HG03103 (cell line): ENCODE measurements around the gene BARX1.
"Not testable (repeated sequence)": the region's sequence is repeated elsewhere in the genome, so short reads cannot be mapped to it uniquely, and the experiment has no call there.

ENCODE experiments used
- ATAC-seq: cut with Tn5 transposase; IDR thresholded peaks from one replicate; pipeline ENCODE4 v1.9.1; 2021; ENCODE audit warnings: low read depth; ENCODE audit not compliant: unreplicated experiment

BARX1 gene

DNA sequence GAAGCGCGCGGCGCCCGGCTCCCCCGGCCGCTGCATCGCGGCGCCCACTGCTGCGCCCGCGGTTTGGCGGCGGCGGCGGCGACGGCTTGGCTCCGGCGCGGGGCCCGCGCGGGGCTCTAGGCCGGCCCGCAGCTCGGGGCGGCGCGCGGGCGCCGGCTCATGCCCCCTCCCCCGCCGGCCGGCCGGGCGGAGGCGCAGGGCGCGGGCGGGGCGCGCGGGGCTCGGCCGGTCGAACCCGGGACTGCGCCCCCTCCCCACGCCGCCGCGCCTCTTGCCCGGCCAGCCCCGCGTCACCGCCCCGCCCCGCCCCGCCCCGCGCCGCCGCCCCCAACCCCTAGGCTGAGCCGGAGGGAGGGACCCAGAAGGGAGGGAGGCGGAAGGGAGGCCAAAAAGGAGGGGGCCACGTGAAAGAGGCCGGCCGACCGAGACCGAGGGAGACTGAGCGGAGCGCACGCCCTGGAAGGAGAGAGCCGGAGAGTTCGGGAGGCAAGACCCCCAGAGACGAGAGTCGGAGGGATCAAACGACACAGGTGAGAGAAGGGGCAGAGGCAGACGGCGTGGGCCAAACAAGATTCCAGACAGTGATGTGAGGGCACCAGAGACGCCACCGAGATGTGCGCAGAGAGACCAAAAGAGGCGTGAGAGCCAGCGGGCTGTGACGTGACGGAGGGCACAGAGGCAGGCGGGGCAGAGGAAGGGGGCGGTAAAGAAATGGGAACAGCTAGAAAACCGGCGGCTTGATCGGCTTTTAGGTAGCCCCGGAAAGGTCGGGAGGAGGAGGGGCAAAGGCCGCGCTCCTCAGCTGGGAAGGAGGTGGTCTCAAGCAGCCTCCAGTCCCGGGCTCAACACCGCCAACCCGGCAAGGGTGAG is at the start of gene BARX1:
Gene BARX1 (minus strand): TSS at position 245 of the 870 bp plus-strand sequence. CDS start 209 bp downstream, at position 36.
- ATAC-seq, result no peak

DNA sequence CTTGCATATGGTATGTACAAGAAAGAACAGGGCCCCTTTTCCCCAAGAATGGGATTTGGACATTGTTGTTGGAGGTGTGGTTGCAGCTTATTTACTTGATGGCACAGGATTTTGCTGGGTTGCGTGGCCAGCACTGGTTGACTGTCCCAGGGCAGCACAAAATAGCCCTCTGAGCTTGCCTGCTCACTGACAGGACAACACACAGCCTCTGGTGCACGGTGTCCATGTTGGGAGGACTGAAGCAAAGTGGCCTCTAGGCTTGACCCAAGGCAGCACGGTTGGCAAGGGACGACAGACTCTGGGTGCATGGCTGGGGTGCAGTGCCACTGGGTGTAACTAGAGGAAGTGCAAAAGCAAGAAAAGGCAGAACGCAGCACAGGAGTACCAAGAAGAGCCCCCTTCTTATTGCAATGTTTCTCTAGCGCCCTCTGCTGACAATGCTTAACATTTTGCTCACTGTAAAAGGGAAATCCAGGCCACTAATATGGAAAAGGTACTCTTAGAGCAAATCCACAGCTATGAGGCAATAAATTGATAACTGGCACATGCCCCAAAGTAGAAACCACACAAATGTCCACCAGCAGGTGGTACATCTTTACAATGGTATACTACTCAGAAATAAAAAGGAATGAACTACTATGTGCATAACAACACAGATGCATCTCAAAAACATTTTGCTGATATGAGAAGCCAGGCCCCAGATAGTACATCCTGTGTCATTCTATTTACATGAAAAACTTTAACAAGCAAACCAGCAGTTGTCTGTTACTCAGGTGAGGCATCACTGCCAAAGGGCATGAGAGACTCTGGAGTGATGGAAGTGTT is 47.4 kb upstream of the BARX1 start:
- ATAC-seq, result no peak

- ATAC-seq, result no peak
Observed at GRCh38 chr9:93996863-93997262, 41.7 kb upstream of the BARX1 start.

- ATAC-seq, result no peak
Observed at GRCh38 chr9:93996367-93996766, 41.2 kb upstream of the BARX1 start.

GRCh38 chr9:93994545-93994944 is 39.4 kb upstream of the BARX1 start:
- no peak for ATAC-seq

DNA sequence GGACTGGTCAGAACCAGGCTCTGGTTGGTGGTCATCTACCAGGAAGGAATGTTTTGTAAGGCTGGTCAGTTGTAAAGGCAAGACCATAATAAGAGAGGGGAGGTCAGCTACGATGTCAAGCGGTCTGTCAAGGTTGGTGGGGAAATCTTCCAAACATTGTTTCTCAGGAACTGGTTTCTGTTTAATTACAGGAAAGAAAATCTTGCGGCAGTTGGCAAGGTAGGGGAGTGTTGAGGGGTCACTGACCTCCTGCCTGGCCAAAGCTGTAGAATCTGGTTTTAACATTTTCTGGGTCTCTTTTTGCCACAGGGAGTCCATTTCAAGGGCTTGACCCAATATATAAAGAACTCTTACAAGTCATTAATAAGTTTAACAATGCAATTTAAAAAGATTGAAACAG is 39.0 kb upstream of the BARX1 start:
- no peak for ATAC-seq

DNA sequence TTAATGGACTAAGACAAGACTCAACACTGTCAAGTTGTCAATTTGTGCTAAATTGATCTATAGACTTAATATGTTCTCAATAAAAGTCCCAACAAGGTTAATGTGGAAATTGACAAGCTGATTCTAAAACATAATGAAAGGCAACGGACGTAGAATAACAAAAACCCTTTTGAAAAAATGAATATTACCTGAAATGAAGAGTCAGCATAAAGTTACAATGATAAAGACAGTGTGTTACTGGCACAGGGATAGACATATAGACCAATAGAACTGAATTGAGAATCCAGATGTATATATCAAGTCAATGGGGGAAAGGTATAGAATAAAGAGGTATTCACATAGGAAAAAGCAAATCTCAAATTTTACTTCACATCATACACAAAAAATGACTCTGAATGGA is 37.7 kb upstream of the BARX1 start:
- no peak for ATAC-seq

DNA sequence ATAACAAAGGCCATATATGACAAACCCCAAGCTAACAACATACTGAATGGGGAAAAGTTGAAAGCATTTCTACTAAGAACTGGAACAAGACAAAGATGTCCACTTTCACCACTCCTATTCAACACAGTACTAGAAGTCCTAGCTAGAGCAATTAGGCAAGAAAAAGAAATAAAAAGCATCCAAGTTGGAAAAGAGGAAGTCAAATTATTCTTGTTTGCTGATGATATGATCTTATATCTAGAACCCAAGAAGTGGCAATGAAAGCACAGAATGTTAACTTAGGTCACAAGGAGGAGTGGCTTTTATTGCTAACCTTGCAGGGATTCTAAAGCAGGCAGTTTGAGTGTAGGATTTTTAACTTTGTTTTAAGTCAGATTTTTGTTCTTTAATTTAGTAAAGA is 35.3 kb upstream of the BARX1 start:
- ATAC-seq, result no peak

DNA sequence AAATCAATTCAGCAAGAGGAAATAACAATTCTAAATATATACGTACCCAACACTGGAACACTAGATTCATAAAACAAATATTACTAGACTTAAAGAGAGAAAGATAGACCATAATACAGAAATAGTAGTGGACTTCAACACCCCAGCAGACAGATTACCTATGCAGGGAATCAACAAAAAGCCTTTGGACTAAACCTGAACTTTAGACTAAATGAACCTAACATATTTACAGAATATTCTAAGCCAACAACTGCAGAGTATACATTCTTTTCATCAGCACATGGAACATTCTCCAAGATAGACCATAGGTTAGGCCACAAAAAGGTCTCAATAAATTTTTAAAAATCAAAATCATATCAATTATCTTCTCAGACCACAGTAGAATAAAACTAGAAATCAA is 32.9 kb upstream of the BARX1 start:
- ATAC-seq, result no peak

GRCh38 chr9:93984860-93985259 is 29.7 kb upstream of the BARX1 start:
- no peak for ATAC-seq

DNA sequence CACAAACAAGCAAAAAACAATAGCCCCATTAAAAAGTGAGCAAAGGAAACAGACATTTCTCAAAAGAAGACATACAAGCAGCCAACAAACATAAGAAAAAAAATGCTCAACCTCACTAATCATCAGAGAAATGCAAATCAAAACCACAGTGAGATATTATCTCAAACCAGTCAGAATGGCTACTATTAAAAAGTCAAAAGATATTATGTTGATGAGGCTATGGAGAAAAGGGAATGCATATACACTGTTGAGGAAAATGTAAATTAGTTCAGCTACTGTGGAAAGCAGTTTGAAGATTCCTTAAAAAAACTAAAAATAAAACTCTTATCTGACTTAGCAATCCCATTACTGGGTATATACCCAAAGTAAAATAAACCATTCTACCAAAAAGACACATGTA is 28.7 kb upstream of the BARX1 start:
- ATAC-seq, result no peak

- ATAC-seq, result no peak
Observed at GRCh38 chr9:93979721-93980120, 24.6 kb upstream of the BARX1 start.

DNA sequence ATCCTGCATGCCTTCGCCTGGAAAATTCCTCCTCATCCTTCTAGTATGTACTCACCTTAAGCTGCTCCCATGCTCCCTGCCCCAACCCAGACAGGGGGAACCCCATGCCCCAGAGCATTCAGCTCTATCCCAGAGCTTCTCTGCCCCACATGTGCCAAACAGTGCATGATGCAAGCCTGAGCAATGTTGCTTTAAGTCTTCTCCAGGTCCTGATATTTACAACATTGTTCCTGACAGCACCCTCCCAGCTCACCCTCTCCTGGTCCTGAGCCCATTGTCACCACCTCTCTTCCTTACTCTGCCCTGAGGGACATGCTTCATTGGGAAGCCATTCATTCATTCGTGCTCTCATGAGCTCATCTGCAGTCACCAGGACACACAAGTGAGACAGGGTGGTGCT is 23.4 kb upstream of the BARX1 start:
- no peak for ATAC-seq

DNA sequence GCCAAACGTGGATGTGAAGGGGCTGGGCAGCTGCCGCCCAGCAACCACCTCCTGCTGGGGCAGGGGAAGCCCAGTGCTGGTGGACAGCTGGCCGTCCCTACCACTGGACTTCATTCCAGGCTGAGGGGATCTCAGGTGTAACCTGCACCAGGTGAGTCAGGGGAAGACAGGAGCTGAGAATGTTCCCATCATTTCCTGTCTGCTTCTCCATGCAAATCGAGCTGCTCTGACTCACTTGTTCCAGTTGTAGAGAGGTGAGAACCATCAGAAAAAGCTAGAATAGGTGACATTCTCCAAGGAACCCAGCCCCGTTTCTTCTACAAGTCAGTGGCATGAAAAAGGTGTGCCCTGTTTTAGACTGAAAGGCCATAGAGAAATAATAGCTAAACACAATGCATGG is 21.8 kb upstream of the BARX1 start:
- ATAC-seq, result no peak

GRCh38 chr9:93976081-93976480 is 20.9 kb upstream of the BARX1 start:
- ATAC-seq, result no peak

DNA sequence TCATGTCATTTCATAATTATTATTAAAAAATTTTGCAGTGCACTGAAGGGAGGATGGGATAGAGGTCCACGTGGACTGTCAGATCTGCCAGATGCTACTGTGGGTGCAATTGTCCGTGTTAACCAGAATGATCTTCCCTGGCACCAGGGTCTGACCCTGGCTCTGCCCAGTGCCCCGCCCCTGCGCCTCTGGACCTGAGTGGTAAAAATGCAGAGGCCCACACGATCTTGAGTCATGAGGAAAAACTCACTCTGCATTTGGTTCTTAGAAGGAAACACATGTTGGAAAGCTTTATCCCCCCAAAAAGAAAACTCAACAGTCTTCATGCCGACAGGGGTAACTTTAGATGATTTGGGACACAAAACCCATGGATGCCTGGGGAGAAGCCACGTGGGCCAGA is 20.1 kb upstream of the BARX1 start:
- no peak for ATAC-seq

- ATAC-seq, result no peak
Observed at GRCh38 chr9:93974151-93974550, 19.0 kb upstream of the BARX1 start.

DNA sequence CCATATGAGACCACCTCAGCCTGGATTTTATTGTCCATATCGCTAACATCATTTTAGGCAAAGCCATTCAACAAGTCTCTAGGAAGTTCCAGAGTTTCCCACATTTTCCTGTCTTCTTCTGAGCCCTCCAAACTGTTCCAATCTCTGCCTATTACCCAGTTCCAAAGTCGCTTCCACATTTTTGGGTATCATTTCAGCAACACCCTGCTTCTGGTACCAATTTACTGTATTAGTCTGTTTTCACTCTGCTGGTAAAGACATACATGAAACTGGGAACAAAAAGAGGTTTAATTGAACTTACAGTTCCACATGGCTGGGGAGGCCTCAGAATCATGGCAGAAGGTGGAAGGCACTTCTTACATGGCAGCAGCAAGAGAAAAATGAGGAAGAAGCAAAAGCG is 17.5 kb upstream of the BARX1 start:
- not testable (repeated sequence) for ATAC-seq

DNA sequence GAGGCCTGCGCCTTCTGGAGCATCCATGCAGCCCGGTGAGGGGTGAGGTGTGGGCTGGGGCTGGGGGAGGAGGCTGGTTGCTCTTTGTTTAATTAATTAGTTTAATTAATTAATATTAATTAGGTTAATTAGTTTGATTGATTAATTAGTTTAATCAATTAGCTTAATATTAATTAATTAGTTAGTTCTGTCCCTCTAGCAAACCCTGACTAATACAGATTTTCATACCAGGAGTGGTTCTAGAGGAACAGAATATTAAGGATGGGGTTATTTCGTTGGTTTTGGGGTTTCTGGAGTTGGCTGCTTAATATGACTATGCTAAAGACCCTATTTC is 14.1 kb upstream of the BARX1 start:
- no peak for ATAC-seq

- ATAC-seq, result no peak
Observed at GRCh38 chr9:93968451-93969327, 13.5 kb upstream of the BARX1 start.
